HL-60 (cell line): Measurements from ENCODE around the gene LRCOL1.

ENCODE experiments used
- CTCF ChIP-seq: IDR thresholded peaks from one replicate; pipeline ENCODE4 v1.5.1; 2011; ENCODE audit warnings: low read length, control low read depth, inconsistent platforms; ENCODE audit not compliant: insufficient read depth
- GABPA ChIP-seq: IDR thresholded peaks from 2 replicates; pipeline ENCODE4 v1.6.1; 2012; ENCODE audit warnings: low read depth
- POLR2AphosphoS5 ChIP-seq: IDR thresholded peaks from 2 replicates; pipeline ENCODE4 v1.6.1; 2012; ENCODE audit warnings: low read depth
- SPI1 ChIP-seq: IDR thresholded peaks from 2 replicates; pipeline ENCODE4 v1.6.1; 2012; ENCODE audit warnings: low read depth, mild to moderate bottlenecking, borderline replicate concordance

- peak; percentile 74; the same call in 1 of the 2 replicates for TF ChIP-seq POLR2AphosphoS5
- no peak for TF ChIP-seq CTCF
- no peak for TF ChIP-seq SPI1
- TF ChIP-seq GABPA, result no peak
Measured at GRCh38 chr12:132578826-132579225, 31.6 kb downstream of the LRCOL1 start.
